Gastroesophageal sphincter (tissue), 4 donors: Measurements from ENCODE around the gene MAS1L. TPM values are rescaled to one million over a fixed set of nuclear protein-coding genes. Genes with fewer than 3 reads are reported as not detected.

ENCODE experiments used
- ATAC-seq: fragments of 150-250 bp; one replicate; pipeline ENCODE4 v1.9.1; 2016; ENCODE audit warnings: mild to moderate bottlenecking, moderate library complexity
- H3K27ac ChIP-seq, 4 donors: fragments of 200-600 bp; sonication (generic) in 3 of 4; 1 replicate in 3 of 4; 2 replicates in 1 of 4; pipeline ENCODE4 v1.5.1; 2016 to 2019
- H3K27me3 ChIP-seq: fragments of 200-600 bp; sonication (generic); one replicate; pipeline ENCODE4 v1.5.1; 2019
- H3K36me3 ChIP-seq, 2 donors: fragments of 200-600 bp; sonication (generic); one replicate each; pipeline ENCODE4 v1.5.1; 2019; ENCODE audit warnings: control low read depth in 1 of 2
- H3K4me1 ChIP-seq, 3 donors: fragments of 200-600 bp; sonication (generic); 1 replicate in 2 of 3; 2 replicates in 1 of 3; pipeline ENCODE4 v1.5.1; 2016 to 2019; ENCODE audit warnings: control low read depth in 2 of 3
- H3K4me3 ChIP-seq, 2 donors: fragments of 200-600 bp; sonication (generic); one replicate each; pipeline ENCODE4 v1.5.1; 2019; ENCODE audit warnings: mild to moderate bottlenecking in 1 of 2, moderate library complexity in 1 of 2
- H3K9me3 ChIP-seq, 3 donors: fragments of 200-600 bp; sonication (generic); one replicate each; pipeline ENCODE4 v1.5.1; 2017 to 2019; ENCODE audit warnings: control low read depth in 2 of 3
- EP300 ChIP-seq: sonication (generic); formaldehyde crosslinking; IDR thresholded peaks from one replicate; pipeline ENCODE4 v1.6.1; 2017; ENCODE audit warnings: antibody characterized with exemption, mild to moderate bottlenecking
- POLR2A ChIP-seq, 2 donors: fragments of 450-650 bp; IDR thresholded peaks; one replicate each; pipeline ENCODE4 v1.6.1; 2017; ENCODE audit warnings: antibody characterized with exemption in 2 of 2, mild to moderate bottlenecking in 2 of 2, moderate library complexity in 1 of 2
- POLR2AphosphoS5 ChIP-seq: sonication (generic); formaldehyde crosslinking; IDR thresholded peaks from one replicate; pipeline ENCODE4 v1.6.1; 2017; ENCODE audit warnings: antibody characterized with exemption
- WGBS, 2 donors: methylation state at CpG; one replicate each; pipeline ENCODE4 v1.1.5; 2018; ENCODE audit warnings: low coverage in 1 of 2; 5-methylcytosine and 5-hydroxymethylcytosine counted together
- total RNA-seq, 4 donors: library from RNA; depleted of rRNA; stranded (reverse); fragments of >200 nt; gene quantifications; one replicate each; pipeline ENCODE4 v1.1.0, GENCODE V29; 2016
- TF ChIP-seq, protein P1 (sequence below), 4 experiments: fragments of 200-600 bp in 2 of 4; fragments of 450-650 bp in 2 of 4; sonication (generic) in 1 of 4; IDR thresholded peaks; one replicate each; pipeline ENCODE4 v1.5.1; 2017 to 2019; ENCODE audit warnings: antibody characterized with exemption in 4 of 4, mild to moderate bottlenecking in 2 of 4, moderate library complexity in 2 of 4

Gene MAS1L, protein sequence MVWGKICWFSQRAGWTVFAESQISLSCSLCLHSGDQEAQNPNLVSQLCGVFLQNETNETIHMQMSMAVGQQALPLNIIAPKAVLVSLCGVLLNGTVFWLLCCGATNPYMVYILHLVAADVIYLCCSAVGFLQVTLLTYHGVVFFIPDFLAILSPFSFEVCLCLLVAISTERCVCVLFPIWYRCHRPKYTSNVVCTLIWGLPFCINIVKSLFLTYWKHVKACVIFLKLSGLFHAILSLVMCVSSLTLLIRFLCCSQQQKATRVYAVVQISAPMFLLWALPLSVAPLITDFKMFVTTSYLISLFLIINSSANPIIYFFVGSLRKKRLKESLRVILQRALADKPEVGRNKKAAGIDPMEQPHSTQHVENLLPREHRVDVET
- not detected for total RNA-seq

DNA sequence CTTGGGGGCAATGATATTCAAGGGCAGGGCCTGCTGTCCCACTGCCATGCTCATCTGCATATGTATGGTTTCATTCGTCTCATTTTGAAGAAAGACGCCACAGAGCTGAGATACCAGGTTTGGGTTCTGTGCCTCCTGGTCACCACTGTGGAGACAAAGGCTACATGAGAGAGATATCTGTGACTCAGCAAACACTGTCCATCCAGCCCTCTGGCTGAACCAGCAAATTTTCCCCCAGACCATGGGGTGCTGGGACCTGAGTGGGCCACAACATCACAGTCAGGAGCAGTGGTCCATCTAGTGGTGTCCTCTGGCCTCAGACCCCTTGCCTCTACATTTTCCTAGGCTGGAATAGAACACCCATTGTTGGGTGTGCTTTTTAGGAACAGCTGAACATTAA, at the start of gene MAS1L:
Gene MAS1L (minus strand): TSS at position 297 of the 400 bp plus-strand sequence. CDS start 54 bp downstream, at position 243.
- Histone ChIP-seq H3K9me3 (peaks cover 0 to under 1% (median 0%) of the 10 kb centered on the region in 3 donors), H3K4me1 (no peaks in the 10 kb centered on the region), H3K4me3 (no peak within 1 kb of the TSS), H3K36me3 (no peaks in the 10 kb centered on the region), H3K27me3 (no peaks in the 10 kb centered on the region), H3K27ac (no peak within 1 kb of the TSS)
- WGBS, 2 donors: 83% methylated on average over 1 of the region's 2 CpGs; no CpG with 5 or more reads in 1 of the 2 donors
- TF ChIP-seq EP300: no peak
- no peak for TF ChIP-seq POLR2AphosphoS5
- no peak for TF ChIP-seq POLR2A (IDR thresholded peaks at IDR 0.05)
- TF ChIP-seq, protein P1, sequence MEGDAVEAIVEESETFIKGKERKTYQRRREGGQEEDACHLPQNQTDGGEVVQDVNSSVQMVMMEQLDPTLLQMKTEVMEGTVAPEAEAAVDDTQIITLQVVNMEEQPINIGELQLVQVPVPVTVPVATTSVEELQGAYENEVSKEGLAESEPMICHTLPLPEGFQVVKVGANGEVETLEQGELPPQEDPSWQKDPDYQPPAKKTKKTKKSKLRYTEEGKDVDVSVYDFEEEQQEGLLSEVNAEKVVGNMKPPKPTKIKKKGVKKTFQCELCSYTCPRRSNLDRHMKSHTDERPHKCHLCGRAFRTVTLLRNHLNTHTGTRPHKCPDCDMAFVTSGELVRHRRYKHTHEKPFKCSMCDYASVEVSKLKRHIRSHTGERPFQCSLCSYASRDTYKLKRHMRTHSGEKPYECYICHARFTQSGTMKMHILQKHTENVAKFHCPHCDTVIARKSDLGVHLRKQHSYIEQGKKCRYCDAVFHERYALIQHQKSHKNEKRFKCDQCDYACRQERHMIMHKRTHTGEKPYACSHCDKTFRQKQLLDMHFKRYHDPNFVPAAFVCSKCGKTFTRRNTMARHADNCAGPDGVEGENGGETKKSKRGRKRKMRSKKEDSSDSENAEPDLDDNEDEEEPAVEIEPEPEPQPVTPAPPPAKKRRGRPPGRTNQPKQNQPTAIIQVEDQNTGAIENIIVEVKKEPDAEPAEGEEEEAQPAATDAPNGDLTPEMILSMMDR (IDR thresholded peaks at IDR 0.05): no peak
- no peak for ATAC-seq

DNA sequence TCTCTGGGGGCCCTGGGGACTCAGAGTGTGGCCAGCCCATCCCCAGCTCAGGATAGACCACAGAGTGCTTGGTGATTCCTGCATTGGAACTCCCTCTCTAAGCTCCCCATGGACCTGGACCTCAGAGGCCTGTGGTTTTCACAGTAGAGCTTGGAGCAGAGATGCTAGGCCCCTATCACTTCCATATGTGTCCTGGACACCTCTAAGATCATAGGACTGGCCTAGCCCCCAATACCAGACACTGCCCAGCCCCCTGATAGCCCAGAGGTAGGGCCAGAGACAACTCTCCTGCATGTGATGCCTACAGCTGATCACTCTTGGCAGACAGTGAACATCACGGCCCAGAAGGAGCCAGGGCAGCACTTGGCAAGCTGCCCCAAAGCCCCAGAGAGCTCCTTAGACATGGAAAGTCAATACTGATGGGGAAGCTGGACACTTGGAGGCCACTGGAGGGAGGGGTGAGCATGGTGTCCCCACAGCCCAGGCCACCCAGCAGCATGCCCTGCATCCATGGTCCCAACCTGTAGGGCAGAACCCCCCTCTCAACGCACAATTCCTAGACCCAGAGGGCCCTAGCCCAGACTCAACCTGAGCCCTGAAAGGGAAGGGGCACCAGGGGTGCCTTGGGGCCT, 44.7 kb upstream of the MAS1L start:
- H3K27ac ChIP-seq: no peak overlapping the region
- H3K9me3 ChIP-seq: no peaks in the 10 kb centered on the region
- H3K4me1 ChIP-seq: no peaks in the 10 kb centered on the region
- H3K36me3 ChIP-seq: no peaks in the 10 kb centered on the region
- TF ChIP-seq, protein P1 (IDR thresholded peaks at IDR 0.05): no peak
- TF ChIP-seq POLR2A (IDR thresholded peaks at IDR 0.05): no peak
- TF ChIP-seq EP300: no peak
- TF ChIP-seq POLR2AphosphoS5: no peak
- no peak overlapping the region for H3K4me3 ChIP-seq
- H3K27me3 ChIP-seq: no peaks in the 10 kb centered on the region
- WGBS, 2 donors: no CpG with 5 or more reads among the region's 2 CpGs
- ATAC-seq: no peak

DNA sequence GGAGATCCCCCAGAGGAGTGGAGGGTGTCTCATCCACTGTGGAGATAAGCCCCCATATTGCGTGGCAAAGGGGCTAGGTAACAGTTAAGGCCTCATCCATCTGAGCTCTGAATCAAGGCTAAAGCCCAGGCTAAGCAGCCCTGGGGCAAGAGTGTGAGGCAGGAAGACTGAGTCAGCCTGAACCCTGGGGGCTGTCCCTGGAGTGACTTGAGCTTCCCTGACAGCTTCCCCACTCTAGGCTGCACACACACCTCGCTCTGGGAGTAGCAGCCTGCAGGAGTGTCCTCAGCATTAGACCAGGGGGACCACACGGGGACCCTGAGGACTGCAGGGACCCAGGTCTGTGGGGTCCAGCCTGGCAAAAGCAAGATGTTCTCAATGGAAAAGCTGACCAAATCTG, 43.9 kb upstream of the MAS1L start:
- no peak for ATAC-seq
- TF ChIP-seq, protein P1 (IDR thresholded peaks at IDR 0.05): no peak
- TF ChIP-seq POLR2A (IDR thresholded peaks at IDR 0.05): no peak
- no peak for TF ChIP-seq POLR2AphosphoS5
- no peak for TF ChIP-seq EP300
- Histone ChIP-seq H3K4me3 (no peak overlapping the region), H3K9me3 (no peaks in the 10 kb centered on the region), H3K27me3 (no peaks in the 10 kb centered on the region), H3K27ac (no peak overlapping the region), H3K4me1 (no peaks in the 10 kb centered on the region), H3K36me3 (no peaks in the 10 kb centered on the region)
- WGBS, 2 donors: no CpG with 5 or more reads among the region's 3 CpGs

GRCh38 chr6:29530671-29531310, 43.0 kb upstream of the MAS1L start:
- H3K4me3 ChIP-seq: no peak overlapping the region
- H3K27ac ChIP-seq: no peak overlapping the region
- no peaks in the 10 kb centered on the region for H3K4me1 ChIP-seq
- no peak for ATAC-seq
- no CpG with 5 or more reads among the region's 2 CpGs for WGBS, 2 donors
- TF ChIP-seq POLR2AphosphoS5 (no peak), EP300 (no peak), POLR2A (IDR thresholded peaks at IDR 0.05) (no peak)
- TF ChIP-seq, protein P1 (IDR thresholded peaks at IDR 0.05): no peak
- H3K36me3 ChIP-seq: no peaks in the 10 kb centered on the region
- no peaks in the 10 kb centered on the region for H3K9me3 ChIP-seq
- no peaks in the 10 kb centered on the region for H3K27me3 ChIP-seq
